GM13976 (cell line): ENCODE measurements around the gene STXBP5.

Experiments used
- DNase-seq: peaks from one replicate; pipeline ENCODE4 v3.0.0; 2012; ENCODE audit warnings: low spot score
- in situ Hi-C: fragments of 300-500 bp; cut with MboI; formaldehyde crosslinking; loops from one replicate; pipeline ENCODE4 v1.12.0; 2022; ENCODE audit warnings: low sequenced_read_pairs, mixed read lengths, inconsistent platforms; ENCODE audit not compliant: unreplicated experiment
- TF ChIP-seq, protein P1 (sequence below): IDR thresholded peaks from 2 replicates; pipeline ENCODE4 v1.5.1; 2012; ENCODE audit warnings: borderline replicate concordance, mild to moderate bottlenecking; ENCODE audit not compliant: insufficient read depth; ENCODE audit errors: extremely low read depth, missing control alignments, control extremely low read depth

Gene STXBP5

GRCh38 chr6:147395158-147395557 is 190.9 kb downstream of the STXBP5 start:
- TF ChIP-seq, protein P1, sequence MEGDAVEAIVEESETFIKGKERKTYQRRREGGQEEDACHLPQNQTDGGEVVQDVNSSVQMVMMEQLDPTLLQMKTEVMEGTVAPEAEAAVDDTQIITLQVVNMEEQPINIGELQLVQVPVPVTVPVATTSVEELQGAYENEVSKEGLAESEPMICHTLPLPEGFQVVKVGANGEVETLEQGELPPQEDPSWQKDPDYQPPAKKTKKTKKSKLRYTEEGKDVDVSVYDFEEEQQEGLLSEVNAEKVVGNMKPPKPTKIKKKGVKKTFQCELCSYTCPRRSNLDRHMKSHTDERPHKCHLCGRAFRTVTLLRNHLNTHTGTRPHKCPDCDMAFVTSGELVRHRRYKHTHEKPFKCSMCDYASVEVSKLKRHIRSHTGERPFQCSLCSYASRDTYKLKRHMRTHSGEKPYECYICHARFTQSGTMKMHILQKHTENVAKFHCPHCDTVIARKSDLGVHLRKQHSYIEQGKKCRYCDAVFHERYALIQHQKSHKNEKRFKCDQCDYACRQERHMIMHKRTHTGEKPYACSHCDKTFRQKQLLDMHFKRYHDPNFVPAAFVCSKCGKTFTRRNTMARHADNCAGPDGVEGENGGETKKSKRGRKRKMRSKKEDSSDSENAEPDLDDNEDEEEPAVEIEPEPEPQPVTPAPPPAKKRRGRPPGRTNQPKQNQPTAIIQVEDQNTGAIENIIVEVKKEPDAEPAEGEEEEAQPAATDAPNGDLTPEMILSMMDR: no peak
- no peak for DNase-seq
- in situ Hi-C loops: no loop called here

DNA sequence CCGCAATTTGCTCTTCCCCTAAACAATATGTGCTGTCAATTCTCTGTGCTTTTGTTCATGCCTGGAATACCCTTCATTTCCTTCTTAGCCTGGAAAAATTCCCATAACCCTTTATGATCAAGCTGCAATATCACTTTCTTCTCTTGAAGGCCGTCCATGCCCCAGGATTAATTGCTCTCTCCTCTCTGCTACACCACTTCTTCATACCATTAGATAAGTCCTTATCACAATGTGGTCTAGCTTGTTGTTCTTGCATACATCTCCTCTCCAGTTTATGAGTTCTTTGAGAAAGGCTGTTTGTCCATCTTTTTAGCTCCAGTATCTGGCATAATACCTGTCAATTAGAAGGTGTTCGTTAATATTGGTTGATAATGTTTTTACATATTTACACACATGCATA is 193.1 kb downstream of the STXBP5 start:
- TF ChIP-seq, protein P1: no peak
- in situ Hi-C loops: no loop called here

DNA sequence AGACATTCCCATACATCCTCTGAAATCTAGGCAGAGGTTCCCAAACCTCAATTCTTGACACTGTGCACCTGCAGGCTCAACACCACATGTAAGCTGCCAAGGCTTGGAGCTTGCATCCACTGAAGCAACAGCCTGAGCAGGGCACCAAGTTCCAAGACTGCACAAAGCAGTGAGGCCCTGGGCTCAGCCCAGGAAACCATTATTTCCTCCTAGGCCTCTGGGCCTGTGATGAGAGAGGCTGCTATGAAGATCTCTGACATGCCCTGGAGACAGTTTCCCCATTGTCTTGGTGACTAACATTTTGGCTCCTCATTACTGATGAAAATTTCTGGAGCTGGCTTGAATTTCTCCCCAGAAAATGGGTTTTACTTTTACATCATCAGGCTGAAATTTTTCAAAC is 196.8 kb downstream of the STXBP5 start:
- TF ChIP-seq, protein P1: no peak
- no peak for DNase-seq
- in situ Hi-C loops: no loop called here

More for the DNA sequence above, 193.1 kb downstream of the STXBP5 start:
- no peak for DNase-seq

- in situ Hi-C loops: no loop called here
- TF ChIP-seq, protein P1: no peak
Measured at GRCh38 chr6:147401779-147402178, 197.6 kb downstream of the STXBP5 start.

DNA sequence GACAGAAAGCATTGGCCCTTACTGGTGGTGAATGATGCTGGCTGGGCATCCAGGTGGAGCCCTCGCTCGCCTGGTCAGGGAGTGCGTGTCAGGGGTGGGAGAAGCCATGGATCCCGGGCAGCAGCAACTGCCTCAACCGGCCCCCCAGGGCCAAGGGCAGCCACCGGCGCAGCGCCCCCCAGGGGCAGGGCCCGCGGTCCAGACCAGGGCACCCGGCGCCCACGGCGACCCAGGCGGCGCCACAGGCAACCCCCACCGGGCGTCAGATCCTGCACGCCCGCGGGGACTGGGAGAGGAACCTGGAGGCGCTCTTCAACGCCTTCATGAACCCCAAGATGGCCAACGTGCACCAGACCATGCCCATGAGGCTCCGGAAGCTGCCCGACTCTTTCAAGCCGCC is 202.6 kb downstream of the STXBP5 start:
- DNase-seq: no peak
- in situ Hi-C loops: no loop called here
- TF ChIP-seq, protein P1: no peak

More at GRCh38 chr6:147401779-147402178, 197.6 kb downstream of the STXBP5 start:
- no peak for DNase-seq

- DNase-seq: no peak
- TF ChIP-seq, protein P1: no peak
- in situ Hi-C loops: no loop called here
Measured at GRCh38 chr6:147407571-147407970, 203.4 kb downstream of the STXBP5 start.

- DNase-seq: no peak
- in situ Hi-C loops: no loop called here
- TF ChIP-seq, protein P1: no peak
Measured at GRCh38 chr6:147416622-147417021, 212.4 kb downstream of the STXBP5 start.
